Astrocyte of the spinal cord (primary cell): ENCODE results near the gene SOX11.

Source experiments
- DNase-seq: peaks from one replicate; pipeline ENCODE4 v3.0.0; 2011; ENCODE audit warnings: low read depth, low spot score
- H3K4me3 ChIP-seq: 2 replicates; pipeline ENCODE4 v1.5.1; 2011; ENCODE audit warnings: low read depth, mild to moderate bottlenecking, low read length, moderate library complexity
- in situ Hi-C: cut with HindIII; loops from 2 replicates; pipeline ENCODE4 v1.10.0; 2017; ENCODE audit warnings: low sequenced_read_pairs
- TF ChIP-seq, protein P1 (sequence below): IDR thresholded peaks from 2 replicates; pipeline ENCODE4 v1.5.1; 2012; ENCODE audit warnings: low read depth, mild to moderate bottlenecking, low read length, inconsistent platforms

SOX11 gene

GRCh38 chr2:5749347-5749746, 57.2 kb downstream of the SOX11 start:
- H3K4me3 ChIP-seq: no peak overlapping the region
- TF ChIP-seq, protein P1, sequence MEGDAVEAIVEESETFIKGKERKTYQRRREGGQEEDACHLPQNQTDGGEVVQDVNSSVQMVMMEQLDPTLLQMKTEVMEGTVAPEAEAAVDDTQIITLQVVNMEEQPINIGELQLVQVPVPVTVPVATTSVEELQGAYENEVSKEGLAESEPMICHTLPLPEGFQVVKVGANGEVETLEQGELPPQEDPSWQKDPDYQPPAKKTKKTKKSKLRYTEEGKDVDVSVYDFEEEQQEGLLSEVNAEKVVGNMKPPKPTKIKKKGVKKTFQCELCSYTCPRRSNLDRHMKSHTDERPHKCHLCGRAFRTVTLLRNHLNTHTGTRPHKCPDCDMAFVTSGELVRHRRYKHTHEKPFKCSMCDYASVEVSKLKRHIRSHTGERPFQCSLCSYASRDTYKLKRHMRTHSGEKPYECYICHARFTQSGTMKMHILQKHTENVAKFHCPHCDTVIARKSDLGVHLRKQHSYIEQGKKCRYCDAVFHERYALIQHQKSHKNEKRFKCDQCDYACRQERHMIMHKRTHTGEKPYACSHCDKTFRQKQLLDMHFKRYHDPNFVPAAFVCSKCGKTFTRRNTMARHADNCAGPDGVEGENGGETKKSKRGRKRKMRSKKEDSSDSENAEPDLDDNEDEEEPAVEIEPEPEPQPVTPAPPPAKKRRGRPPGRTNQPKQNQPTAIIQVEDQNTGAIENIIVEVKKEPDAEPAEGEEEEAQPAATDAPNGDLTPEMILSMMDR: no peak
- in situ Hi-C loops: no loop called here
- no peak for DNase-seq
